ENCODE data around the gene PDZD7. TPM values are rescaled to one million over a fixed set of nuclear protein-coding genes. Genes with fewer than 3 reads are reported as not detected.

Gene PDZD7
- total RNA-seq (2022; extraction: Qiagen RNA extraction) = 0.67 to 1.1 TPM (median 0.77 TPM) in 5 replicates

DNA sequence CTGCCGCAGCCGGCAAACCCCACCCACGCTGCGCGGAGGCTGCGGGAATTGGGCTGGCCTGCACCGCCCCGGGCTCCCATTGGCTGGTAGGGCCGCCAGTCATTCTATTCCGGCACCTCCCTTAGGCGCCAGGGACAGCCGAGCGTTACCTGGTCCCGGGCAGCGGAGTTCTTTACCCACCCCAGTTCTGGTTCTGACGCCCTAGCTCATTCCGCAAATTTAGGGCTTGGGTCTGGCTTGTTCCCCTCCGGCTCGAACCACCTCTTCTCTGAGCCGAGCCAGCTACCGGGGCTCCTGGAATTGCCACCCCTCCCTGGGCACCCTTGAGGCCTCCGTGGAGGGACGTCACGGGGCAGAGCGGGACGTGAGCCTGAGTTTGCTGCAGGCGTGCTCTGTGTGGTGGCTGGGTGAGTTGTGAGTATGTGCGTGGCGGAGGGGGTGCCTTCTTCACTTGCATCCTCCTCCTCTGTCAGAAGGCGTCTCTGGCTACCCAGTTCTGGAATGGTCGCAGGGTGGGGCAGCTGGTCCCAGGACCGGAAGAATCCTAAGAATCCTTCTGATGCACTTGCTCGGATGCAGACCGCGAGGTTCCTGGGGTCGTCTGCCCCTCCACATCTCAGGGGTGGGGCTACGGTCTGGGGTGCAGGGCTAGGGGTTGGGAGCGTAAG, at the start of gene PDZD7, which contains the start of gene SFXN3:
Gene PDZD7, minus strand, starts transcription at position 2 of the 668 bp plus-strand sequence. CDS start 910 bp downstream, outside the sequence.
Gene SFXN3, plus strand, starts transcription at position 107 of the 668 bp plus-strand sequence. CDS start 3,461 bp downstream, outside the sequence.

GRCh38 chr10:101061624-101062231, 30.8 kb upstream of the PDZD7 start, which contains the start of gene KAZALD1:
TSS of gene KAZALD1 (plus strand) at chr10:101061989. CDS start at chr10:101062593, 604 bp downstream.

GRCh38 chr10:100999742-101000126, 31.2 kb downstream of the PDZD7 start, which contains the start of gene LZTS2:
TSS of gene LZTS2 (plus strand) at chr10:100999808. CDS start at chr10:101002539, 2,731 bp downstream.

GRCh38 chr10:100986952-100987684, 43.8 kb downstream of the PDZD7 start, which contains the start of the genes MRPL43 and TWNK:
TSS of gene MRPL43 (minus strand) at chr10:100987497. CDS start at chr10:100987443, 54 bp downstream.
TSS of gene TWNK (plus strand) at chr10:100987543. CDS start at chr10:100988211, 668 bp downstream.

GRCh38 chr10:100969187-100970075, 61.5 kb downstream of the PDZD7 start, which contains the start of gene SEMA4G:
TSS of gene SEMA4G (plus strand) at chr10:100969504. CDS start at chr10:100972913, 3,409 bp downstream.

Other genes with a start within 250 kb of the PDZD7 start
- 8.0 to 10.8 TPM (median 9.5 TPM) in 5 replicates for gene SLF2, start 118.2 kb downstream of the PDZD7 start, total RNA-seq (2022; extraction: Qiagen RNA extraction)
- gene SEMA4G, start 61.6 kb downstream of the PDZD7 start, total RNA-seq (2022; extraction: Qiagen RNA extraction) = 6.9 to 8.5 TPM (median 7.8 TPM) in 5 replicates
- 72.5 to 96.0 TPM (median 93.9 TPM) in 5 replicates for gene MRPL43, start 43.6 kb downstream of the PDZD7 start, total RNA-seq (2022; extraction: Qiagen RNA extraction)
- gene TWNK, start 43.6 kb downstream of the PDZD7 start, total RNA-seq (2022; extraction: Qiagen RNA extraction) = 34.1 to 46.2 TPM (median 36.9 TPM) in 5 replicates
- 34.2 to 41.0 TPM (median 38.1 TPM) in 5 replicates for gene LZTS2, start 31.3 kb downstream of the PDZD7 start, total RNA-seq (2022; extraction: Qiagen RNA extraction)
- 40.5 to 52.6 TPM (median 46.1 TPM) in 5 replicates for gene SFXN3, start 105 bp upstream of the PDZD7 start, total RNA-seq (2022; extraction: Qiagen RNA extraction)
- 2.4 to 3.5 TPM (median 2.8 TPM) in 5 replicates for gene KAZALD1, start 30.9 kb upstream of the PDZD7 start, total RNA-seq (2022; extraction: Qiagen RNA extraction)
- not detected in 5 replicates for gene TLX1, start 100.2 kb upstream of the PDZD7 start, total RNA-seq (2022; extraction: Qiagen RNA extraction)
- not detected in 5 replicates for gene LBX1, start 198.3 kb upstream of the PDZD7 start, total RNA-seq (2022; extraction: Qiagen RNA extraction)